Fibroblast of skin of scalp (primary cell): ENCODE results near the gene MTA2.

Experiments used
- DNase-seq: peaks from one replicate; pipeline ENCODE4 v3.0.0-alpha.2; 2013

Gene MTA2

DNA sequence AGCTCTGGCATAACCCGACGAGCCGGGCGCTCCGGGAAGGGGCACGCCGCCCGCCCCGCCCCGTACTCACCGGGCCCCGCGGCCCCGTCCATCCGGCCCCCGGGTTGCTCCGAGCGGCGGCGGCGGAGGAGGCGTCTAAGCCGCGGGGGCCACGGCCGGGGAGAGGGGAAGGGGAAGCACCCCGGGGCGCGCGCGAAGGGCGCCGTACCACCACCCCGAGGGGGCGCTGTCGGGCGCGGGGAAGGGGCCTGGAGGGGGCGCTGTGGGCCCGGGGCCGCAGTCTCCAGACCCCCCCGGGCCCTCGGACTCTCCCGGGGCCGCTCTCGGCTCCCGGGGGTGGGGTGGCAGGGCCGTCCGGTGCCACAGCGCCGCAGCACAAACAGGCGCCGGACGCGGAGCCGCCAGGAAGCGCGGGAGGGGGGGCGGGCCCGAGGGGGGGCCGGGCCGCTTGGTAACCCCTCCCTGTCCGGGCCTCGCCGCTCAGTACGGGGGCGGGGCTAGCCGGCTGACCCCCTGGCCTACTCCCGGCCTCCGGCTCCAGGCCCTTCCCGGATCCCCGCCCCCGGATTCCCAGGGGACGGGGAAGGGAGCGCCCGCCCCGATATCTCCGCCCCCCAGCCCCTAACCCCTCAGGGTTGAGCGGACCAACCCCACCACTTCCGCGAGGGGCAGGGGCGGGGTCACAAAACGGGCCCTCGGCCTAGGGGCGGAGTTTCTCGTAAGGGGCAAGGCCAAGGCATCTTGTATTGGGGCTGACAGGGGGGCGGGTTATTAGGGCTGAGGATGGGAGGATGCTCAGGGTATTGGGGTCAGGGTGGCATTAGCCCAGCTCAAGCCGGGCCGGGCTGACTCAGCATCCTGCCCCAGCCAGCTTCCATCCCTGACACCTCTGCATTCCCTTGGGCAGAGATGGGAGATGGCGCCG, 11.0 kb upstream of the MTA2 start, which contains the start of the genes EML3 and ROM1:
EML3 (minus strand) TSS at position 410 of the 925 bp plus-strand sequence; CDS start at position 92, 318 bp downstream.
ROM1 (plus strand) TSS at position 892 of the 925 bp plus-strand sequence; CDS start at position 917, 25 bp downstream.
- peak; percentile 88 for DNase-seq

DNA sequence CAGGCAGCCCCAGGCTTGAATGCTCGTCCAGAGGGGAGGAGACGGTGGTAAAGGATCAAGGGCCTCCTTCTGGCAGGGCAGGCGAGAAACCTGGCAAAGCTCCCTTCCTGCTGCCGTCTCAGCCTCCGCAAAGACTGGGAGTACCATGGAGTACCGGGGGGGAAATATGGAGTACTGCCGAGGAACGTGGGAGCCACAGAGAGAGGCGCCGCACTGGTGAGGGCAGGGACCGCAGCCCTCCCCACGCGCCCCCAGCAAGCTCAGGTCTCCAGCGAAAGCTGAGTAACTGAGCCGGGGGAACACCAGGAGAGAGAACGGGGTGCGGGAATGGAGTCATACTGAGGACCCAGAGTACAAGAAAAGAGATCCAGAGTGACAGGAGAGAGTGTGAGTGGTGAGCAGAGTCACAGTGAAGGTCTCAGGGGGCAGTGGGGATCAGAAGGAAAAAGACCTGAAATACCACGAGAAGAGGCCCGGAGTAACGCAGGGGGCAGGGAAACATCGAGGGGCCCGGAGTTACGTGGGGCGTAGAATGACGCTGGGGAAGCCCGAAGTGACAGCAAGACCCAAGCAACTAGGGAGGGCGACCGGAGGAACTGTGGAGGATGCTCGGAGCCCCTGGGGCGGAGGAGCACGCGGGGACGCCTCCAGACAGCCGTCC, 10.2 kb upstream of the MTA2 start:
- DNase-seq: peak; percentile 55

DNA sequence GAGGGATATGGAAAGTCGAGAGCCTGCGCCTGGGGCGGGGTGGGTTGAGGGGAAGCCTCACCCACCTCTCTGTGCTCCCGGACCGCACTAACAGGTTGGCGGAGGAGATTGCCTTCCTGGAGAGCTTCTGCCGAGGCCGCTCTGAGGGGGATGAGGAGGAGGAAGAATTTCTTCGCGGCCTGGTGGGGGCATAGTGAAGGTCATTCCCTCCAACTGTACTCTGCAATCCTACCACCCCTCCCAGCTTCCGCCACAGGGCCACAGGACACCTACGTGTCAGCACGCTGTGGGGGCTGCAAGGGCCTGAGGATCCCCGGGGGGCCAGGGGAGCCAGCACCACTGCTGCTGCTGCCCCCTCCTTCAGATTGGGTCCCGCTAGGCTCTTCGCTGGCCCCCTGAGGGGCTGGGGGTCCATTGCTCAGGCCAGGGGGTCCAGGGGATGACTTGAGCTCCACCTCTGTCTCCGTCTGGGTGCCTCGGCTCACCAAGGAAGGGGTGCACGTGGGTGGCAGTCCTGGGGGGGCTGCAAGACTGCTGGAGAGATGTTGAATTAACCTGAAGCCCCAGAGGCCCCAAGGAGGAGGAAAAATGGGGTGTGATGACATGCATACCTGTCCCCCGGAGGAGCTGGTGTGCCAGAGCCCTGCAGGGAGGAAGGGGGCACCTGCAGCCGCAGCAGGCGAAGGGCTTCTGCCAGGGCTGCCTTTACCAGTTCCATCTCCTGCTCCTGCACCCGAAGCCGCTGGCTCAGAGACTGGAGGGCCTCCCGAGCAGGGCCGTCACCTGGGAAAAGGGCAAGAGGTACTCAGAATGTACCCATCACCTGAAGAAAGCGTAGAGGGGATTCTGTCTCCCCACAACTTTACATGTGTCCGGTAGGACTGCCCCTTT, 9.4 kb upstream of the MTA2 start:
- no peak for DNase-seq

DNA sequence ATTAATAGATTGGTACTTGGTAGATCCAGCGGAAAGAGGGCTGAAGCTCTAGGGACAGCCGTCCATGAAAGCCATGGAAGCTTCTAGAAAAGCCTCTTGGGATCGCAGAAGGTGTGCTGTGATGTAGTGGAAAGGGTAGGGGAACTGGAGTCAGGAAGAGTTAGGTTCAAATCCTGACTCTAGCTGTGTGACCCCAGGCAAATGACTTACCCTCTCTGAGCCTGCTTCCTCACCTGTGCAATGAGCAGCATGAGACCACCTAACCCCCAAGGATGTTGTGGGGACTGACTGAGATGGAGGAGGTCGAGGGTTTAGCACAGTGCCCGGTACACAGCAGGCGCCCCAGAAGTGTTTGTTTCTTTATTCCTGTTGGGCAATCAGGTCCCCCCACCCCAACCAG, 8.7 kb upstream of the MTA2 start:
- DNase-seq: no peak

DNA sequence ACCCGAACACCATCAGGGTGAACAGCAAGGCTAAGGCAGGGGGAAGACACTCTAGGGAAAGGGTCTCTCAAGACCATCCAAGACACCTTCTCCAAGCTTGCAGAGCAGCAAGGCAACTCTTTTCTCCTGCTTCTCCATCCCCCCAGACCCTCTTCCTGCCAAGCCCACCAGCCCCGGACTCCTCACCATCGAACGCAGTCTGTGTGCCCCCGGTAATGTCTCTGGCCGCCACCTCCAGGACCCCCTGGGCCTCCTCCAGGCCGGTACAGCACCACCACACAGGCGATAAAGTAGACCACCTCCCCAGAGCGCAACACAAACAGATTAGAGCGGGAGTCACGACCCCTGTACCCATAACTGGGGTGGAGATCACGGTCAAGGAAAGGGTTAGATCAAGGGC, 7.1 kb upstream of the MTA2 start:
- no peak for DNase-seq

DNA sequence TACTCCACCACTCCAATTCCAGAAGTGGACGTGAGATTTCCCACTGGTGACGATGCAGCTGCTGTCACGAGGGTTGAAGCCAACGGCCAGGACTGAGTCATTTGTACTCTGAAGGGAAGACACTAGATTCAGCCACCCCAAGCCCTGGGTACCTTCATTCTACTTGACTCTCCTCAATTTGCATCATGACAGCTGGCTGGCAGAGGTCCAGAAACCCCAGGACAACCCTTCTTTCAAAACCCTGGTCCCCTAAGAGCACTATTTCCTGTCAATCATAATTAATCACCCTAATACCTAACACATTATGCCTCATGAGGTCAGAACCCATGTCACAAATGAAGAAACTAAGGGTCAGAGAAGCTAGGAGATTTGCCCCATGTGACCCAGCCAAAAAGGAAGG, 6.0 kb upstream of the MTA2 start:
- DNase-seq: no peak

DNA sequence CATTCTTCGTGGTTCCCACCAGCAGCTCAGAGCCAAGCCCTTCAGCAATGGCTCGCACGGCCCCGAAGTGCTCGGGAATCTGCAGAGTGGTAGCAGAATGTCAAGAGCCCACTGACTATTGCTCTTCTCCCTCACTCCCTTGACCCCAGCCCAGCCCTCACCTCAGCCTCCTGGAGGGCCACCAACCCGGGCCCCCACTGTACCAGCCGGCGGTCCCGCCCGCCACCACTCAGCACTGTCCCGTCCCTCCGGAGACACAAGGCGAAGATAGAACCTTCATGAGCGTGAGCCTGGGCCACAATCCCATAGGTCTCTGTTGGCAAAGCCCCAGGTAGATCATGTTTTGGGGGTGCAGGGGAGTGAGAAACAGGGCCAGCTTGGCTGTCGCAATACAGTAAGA, 4.2 kb upstream of the MTA2 start:
- DNase-seq: no peak

DNA sequence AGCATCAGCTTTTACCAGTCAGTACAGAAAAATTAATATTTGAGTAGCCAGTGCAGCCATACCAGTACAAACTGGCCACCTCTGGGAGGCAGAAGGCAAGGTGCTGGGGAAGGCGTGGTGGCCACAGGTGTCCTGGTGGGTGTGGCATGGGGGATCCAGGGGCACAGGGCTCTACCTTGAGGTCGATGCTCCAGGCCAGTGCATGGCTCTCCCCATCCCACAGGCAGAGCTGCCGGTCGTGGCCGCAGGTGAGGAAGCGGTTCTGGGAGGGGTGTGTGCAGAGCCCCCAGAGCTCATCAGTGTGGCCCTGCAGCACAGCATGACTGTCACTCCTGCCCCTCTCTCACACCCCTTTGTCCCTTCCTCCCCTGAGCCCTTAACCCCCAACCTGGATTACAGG, 3.8 kb upstream of the MTA2 start:
- no peak for DNase-seq

DNA sequence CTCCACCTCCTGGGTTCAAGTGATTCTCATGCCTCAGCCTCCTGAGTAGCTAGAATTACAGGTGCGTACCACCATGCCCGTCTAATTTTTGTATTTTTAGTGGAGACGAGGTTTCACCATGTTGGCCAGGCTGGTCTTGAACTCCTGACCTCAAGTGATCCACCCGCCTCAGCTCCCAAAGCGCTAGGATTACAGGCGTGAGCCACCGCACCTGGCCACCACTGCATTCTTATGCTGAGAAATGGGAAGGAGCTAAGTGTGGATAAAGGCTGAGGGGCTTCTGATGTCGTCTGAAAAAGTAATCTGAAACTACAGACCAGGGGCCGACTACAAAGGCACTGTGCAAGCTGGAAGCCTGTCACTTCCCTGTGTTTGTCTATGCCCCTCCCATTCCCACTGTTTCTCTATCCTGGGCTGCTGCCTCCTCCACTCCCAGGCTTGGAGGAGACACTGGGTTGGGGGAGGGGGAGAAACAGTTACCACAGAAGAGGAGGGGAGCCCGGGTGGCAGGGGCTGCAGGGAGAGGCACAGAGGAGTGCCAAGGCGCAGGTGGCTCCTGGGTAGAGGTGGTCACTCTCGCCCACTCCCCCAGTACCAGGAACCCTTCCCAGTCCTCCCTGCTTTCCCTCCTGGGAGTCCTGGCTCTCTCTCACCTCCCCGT, 2.9 kb upstream of the MTA2 start:
- DNase-seq: no peak

DNA sequence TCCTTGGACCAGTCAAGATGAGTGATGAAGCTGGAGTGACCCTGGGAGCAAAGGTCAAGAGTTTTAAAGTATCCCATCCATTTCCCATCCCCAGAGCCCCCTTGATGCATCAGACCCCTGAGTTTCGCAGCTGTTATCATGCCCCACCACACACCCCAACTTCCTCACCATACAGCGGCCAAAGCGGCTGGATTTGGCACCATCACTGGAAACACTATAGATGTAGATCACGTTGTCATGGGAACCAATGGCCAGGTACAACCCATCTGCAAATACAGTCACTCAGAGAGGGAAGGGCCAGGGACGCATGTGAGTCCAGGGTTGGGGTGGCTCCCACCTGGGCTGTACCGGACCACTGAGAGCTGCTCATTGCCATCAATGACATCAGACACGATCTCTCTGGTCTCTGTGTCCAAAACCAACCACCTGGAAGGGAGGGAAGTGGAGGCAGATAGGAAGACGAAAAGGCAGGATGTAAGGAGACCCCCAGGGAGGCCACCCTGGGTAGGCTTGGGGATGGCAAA, 2.2 kb upstream of the MTA2 start:
- DNase-seq: no peak

DNA sequence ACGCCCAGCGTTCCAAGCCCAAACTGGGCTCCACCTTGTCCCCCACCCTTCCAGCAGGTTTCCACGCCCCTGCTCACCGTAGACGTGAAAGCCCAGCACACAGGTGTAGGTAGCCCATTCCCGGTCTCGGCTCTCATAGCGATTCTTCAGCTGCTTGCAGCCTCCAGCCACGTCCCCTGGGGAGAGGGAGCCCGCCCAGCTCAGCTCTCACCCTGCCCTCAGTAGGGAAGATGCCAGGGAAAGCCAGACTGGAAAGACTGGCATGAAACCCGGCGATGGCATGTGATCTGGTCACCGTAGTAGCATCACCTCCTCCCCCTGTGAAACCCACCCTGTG, 1.4 kb upstream of the MTA2 start:
- DNase-seq: no peak

DNA sequence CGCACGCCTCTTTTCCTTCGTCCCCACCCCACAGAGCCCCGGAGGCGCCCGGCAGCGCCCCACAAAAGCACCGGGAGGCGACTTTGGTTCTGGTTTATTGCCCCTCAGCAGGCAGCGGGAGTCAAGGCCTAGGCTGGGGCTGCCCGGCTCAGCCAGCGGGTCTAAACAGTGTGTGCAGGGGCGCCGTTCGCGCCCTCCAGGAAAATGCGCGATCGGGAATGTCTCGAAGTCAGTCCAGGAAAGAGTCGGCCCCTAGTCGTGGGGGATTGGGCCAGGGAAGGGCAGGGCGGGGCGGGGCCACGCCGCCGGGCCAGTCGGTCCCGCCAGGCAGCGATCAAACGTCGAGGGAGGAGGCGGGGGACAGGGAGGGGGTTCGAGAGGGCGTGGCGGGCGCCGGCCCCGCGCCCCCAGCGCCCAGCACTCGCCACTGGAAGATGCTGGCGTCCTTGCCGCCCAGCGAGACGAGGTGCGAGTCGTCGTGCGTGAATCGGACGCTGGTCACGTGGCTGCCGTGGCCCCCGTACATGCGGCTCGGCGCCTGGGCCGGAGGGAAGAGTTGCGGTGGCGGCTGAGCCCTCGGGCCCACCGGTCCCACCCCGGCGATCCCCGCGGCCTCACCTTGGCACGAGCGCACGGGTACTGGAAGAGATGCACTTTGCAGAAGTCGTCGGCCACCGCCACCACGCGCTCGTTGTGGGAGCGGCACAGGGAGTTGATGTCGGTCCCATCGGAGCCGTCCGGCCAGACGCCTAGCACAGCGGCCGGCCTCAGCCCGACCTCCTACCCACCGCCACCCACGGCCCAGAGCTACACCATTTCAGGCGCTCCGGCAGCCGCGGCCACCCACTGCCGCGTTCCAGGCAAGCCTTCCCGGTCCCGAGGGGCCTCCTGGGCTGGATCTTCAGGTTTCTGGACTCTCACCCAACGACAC, 741 bp upstream of the MTA2 start:
- DNase-seq: peak; percentile 70

DNA sequence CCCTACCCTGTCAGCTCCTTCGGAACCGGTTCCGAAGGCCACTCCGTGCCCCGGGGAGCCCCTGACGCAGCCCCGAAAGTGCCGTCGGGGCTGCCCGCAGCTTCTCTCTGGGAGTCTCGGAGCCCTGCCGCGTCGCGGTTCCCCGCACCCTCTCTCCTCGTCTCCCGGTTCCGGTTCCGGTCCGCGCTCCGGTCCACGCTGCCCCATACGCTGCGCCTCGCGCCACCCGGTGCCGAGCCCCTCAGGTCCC, 618 bp downstream of the MTA2 start:
- DNase-seq: peak; percentile 36

DNA sequence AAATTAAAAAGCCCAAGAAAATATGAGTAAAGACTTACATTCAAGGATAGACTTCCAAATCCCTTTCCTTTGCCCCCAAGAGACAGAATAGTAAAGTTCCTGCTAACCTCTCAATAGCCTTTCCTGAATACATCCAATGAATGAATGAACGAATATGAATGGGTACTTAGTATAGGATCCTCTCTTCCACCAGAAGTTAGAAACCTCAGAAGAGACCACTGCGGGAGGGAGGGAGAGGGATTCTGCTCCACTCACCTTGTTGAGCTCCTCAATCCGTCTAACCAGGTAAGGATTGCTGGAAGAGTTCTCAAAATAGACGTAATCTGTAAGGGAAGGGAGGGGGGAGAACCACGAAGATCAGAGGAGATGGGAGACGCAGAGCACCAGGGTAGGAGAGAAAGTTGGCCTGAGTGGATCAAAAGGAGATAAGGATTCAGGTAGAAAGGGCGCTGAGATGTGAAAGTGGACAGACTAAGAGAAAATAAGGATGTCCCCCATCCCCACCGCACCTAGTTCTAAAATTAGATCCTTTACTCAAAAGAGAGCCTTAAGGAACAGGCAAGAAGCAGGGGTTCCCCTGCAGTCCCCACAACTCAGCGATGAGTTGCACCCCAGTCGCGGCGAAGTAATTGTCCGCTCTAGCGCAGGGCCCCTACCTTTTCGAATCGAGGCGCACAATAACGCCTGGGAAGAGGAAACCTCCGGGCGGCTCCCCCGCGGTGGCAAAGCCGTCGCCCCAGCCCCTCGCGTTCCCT, 1.1 kb downstream of the MTA2 start:
- DNase-seq: no peak

DNA sequence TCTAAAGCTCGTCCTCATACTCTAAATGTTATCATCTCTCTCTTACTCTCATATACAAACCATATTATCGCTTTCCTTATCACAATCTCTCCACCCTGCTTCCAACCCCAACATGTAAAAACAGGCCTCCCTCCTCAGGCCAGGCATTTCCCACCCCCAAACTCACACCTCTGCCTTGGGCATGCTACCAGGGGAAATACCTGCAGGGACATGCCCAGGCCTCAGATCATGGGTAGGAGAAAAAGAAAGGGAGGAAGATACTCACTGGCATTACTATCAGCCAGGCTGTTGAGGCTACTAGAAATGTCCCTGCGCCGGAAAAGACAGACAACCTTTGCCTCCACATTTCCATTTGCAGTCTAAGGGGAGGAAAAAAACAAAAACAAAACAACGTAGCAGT, 1.8 kb downstream of the MTA2 start:
- DNase-seq: no peak

DNA sequence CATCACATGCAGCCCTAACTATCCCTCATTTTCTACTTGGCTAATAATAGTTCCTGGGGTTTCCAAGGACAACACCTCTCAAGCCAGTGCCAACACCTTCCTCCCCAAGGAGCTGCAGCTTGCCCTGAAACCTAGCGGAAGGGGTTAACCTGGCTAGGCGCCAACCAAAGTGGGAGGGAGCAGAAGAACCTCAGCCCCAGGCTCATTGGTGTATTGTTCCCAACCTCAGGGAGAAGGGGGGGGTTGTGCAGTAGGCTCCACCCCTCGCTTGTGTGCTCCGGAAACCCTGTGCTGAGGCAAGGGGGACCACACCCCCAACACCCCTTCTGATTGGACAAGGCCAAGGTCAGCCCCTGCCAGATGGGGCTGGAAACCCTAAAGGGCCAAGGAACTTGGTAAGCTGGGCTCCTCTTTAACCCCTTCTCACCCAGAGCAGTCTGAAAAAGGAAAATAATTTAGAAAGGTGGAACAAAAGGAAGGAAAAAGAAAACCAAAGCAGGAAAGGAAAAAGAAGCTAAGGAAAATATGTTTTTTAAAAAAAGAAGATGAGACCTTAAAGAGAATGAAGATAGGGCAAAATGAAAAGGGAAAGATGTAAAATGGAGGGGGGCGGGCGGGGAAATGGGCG, 2.5 kb downstream of the MTA2 start:
- DNase-seq: peak; percentile 99

DNA sequence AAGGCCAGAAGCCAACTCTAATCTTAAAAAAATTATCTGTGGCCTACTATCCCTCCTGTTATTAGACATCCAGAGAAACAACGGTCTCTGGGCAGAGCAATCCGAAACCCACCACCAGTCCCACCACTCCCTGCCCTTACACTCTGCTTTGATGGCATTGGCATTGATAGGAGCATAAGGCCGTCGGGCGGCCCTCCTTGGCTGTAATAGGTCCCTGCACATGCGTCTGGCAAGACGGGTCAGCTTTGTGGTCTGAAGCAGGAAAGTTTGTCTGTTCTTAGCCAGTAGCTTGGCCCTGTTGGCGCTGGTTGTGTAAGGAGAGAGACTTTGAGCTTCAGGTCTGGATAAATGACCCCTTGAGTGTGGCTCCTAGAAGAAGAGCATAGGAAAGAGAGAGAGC, 6.5 kb downstream of the MTA2 start:
- no peak for DNase-seq

DNA sequence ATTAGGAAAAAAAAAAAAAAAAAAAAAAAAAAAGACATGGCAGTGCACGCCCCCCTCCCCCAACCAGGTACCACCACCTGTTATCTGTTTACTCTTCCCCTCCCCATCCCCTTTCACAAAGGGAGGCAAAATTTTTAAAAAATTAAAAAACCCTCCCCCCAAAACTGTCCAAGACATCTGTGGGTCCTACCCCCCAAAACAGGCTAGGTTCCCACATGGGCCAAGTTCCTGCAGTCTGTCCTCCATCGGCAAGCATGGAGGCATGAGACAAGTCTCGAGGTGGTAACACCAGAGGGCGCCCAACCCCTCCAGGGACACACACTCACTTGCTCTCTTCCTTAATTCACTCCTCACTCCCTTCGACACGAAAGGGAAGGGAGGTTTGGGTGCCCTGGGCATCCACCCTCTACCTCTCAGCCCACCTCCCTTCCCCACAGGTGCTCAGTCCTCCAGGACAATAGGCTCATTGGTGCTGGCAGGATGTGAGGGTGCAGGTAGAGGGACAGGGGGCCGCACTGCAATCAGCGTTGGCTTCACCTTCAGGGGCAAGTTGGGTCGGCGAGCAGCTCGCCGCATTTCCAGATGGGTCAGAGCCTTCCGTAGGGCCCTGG, 8.1 kb downstream of the MTA2 start:
- DNase-seq: peak; percentile 80

DNA sequence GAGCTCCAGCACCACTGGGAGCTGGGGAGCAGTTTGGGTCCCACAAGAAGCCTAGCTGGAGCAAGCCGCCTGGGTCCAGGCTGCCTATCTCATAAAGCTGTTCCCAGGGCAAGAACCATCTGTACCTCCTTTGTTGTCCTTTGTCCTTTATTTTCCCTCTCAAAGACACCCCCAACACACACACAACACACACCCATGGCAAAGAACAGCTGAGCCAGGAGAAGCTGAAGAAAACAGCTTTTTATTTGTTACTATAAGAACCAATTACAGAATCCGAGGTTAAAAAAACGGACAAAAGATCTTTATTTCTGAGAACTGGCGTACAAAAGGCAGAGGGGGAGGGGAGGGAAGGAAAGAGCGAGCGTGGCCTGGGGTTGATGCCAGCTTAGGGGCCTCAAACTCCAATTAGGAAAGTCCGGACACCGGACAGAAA, 8.7 kb downstream of the MTA2 start:
- DNase-seq: no peak
